ENCODE measurements around the gene DDX53. TPM values are rescaled to one million over a fixed set of nuclear protein-coding genes. Genes with fewer than 3 reads are reported as not detected.

DDX53 gene
- total RNA-seq, 2 experiments from 2014 or later, result not detected

DNA sequence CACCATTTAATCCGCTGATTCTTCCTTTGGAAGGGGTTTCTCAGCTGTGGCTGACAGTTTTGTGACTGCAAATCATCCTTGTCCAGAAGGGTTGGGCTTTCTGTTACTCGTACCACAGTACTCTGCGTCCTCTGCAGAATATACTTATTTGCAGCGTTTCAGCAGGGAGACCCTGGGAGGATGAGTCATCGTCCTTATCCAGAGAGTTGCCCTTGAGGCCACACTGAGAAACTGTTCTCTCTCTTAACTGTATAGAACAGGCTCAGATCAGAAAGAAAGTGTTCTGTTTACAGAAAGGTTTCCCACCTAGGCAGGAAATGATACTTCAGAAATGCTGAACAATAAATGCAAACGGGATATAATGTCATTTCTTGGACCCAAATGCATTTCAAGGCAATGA lies 47.8 kb upstream of the DDX53 start:
- DNase-seq (ENCODE audit: low spot score), result no peak
- POLR2A ChIA-PET, result interaction anchor here (0.7 kb wide), 2 partner anchors 921 to 1268 kb away, joined by 3 to 4 read pairs; no protein-coding TSS in a partner anchor
- Histone ChIP-seq H3K4me2 (ENCODE audit: low read length) (no peak overlapping the region), H3K36me3 (ENCODE audit: insufficient read depth, low read length) (no peaks in the 10 kb centered on the region), H4K20me1 (ENCODE audit: insufficient read depth, low read length) (no peaks in the 10 kb centered on the region), H3K4me1 (ENCODE audit: insufficient read depth, low read length, poor library complexity, severe bottlenecking) (no peaks in the 10 kb centered on the region), H2AFZ (ENCODE audit: low read length) (no peak overlapping the region), H3K4me3 (ENCODE audit: low read depth, low read length, poor library complexity, severe bottlenecking) (no peak overlapping the region), H3K9me2 (ENCODE audit: insufficient read depth, low read length) (no peaks in the 10 kb centered on the region), H3K27ac (ENCODE audit: low read depth, low read length, poor library complexity, severe bottlenecking) (no peak overlapping the region), H3K9me3 (ENCODE audit: low read length) (no peaks in the 10 kb centered on the region), H3K79me2 (ENCODE audit: insufficient read depth, low read depth, low read length) (no peaks in the 10 kb centered on the region)
- CTCF ChIA-PET (ENCODE audit: unreplicated experiment), result no interaction called here
- intact Hi-C loops (cut with micrococcal nuclease; ENCODE audit: unreplicated experiment), result no loop called here
- BruUV-seq (replicated peaks), result no TSS peak
- TF ChIP-seq, protein P1, sequence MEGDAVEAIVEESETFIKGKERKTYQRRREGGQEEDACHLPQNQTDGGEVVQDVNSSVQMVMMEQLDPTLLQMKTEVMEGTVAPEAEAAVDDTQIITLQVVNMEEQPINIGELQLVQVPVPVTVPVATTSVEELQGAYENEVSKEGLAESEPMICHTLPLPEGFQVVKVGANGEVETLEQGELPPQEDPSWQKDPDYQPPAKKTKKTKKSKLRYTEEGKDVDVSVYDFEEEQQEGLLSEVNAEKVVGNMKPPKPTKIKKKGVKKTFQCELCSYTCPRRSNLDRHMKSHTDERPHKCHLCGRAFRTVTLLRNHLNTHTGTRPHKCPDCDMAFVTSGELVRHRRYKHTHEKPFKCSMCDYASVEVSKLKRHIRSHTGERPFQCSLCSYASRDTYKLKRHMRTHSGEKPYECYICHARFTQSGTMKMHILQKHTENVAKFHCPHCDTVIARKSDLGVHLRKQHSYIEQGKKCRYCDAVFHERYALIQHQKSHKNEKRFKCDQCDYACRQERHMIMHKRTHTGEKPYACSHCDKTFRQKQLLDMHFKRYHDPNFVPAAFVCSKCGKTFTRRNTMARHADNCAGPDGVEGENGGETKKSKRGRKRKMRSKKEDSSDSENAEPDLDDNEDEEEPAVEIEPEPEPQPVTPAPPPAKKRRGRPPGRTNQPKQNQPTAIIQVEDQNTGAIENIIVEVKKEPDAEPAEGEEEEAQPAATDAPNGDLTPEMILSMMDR (conservative IDR thresholded peaks at IDR 0.05; ENCODE audit: low read length), result no peak
- TF ChIP-seq EZH2phosphoT487 (IDR thresholded peaks at IDR 0.05; ENCODE audit: borderline replicate concordance, low read depth, low read length), result no peak

DNA sequence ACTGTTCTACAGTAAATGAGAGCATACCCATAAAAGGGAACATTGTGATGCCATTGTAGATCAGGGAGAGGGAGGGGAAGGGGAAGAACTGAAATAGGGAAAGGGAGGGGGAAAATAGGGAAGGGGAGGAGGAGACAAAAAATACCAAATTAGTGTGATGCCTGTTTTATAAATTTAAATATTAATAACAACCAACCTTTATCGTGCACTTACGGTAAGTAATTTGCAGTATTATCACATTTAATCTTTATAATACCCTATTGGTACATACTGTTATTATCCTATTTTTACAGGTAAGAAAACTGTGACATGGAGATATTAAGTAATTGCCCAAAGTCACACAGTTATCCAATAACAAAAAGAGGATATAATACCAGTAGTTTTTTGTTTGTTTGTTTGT lies 41.5 kb upstream of the DDX53 start:
- no peaks in the 10 kb centered on the region for H3K79me2 ChIP-seq (ENCODE audit: insufficient read depth, low read depth, low read length)
- H3K4me2 ChIP-seq (ENCODE audit: low read length), result no peak overlapping the region
- intact Hi-C loops (cut with micrococcal nuclease; ENCODE audit: unreplicated experiment), result no loop called here
- TF ChIP-seq, protein P1 (conservative IDR thresholded peaks at IDR 0.05; ENCODE audit: low read length), result no peak
- no peak for TF ChIP-seq EZH2phosphoT487 (IDR thresholded peaks at IDR 0.05; ENCODE audit: borderline replicate concordance, low read depth, low read length)
- H2AFZ ChIP-seq (ENCODE audit: low read length), result no peak overlapping the region
- DNase-seq (ENCODE audit: low spot score), result no peak
- POLR2A ChIA-PET, result no interaction called here
- no peaks in the 10 kb centered on the region for H3K36me3 ChIP-seq (ENCODE audit: insufficient read depth, low read length)
- H3K9me3 ChIP-seq (ENCODE audit: low read length), result no peaks in the 10 kb centered on the region
- no peak overlapping the region for H3K27ac ChIP-seq (ENCODE audit: low read depth, low read length, poor library complexity, severe bottlenecking)
- H4K20me1 ChIP-seq (ENCODE audit: insufficient read depth, low read length), result no peaks in the 10 kb centered on the region
- BruUV-seq (replicated peaks), result no TSS peak
- H3K4me1 ChIP-seq (ENCODE audit: insufficient read depth, low read length, poor library complexity, severe bottlenecking), result no peaks in the 10 kb centered on the region
- CTCF ChIA-PET (ENCODE audit: unreplicated experiment), result no interaction called here
- H3K4me3 ChIP-seq (ENCODE audit: low read depth, low read length, poor library complexity, severe bottlenecking), result no peak overlapping the region
- no peaks in the 10 kb centered on the region for H3K9me2 ChIP-seq (ENCODE audit: insufficient read depth, low read length)

DNA sequence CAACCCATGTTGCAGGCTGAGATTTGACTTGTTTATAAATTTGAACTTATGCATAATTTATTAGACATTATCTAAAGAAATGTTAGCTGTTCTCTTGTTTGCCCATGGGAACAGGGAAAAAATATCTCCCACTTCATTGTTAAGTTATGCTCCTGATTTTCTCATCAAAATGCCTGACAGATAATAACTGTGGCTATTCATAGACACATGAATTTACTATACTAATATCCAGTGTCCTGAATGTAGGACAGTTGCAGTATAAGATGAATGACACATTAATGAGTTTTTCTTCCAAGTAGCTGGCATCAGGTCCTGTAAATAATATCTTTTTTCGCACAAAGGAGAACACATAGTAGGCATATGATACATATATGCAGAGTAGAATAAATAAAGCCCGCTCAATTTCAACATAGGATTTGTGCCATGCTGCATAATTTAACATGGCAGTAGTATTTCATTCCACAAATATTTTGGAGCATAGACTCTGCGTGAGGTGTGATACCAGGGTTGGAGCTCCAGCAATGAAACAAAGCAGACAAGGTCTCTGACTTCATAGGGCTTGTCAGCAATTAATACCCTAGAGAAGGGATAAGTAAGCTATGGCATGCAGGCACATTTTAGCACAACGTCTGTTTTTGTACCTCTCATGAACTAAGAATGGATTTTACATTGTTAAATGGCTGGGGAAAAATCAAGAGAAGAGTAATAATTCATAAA lies 40.4 kb upstream of the DDX53 start:
- ChIA-PET POLR2A (interaction anchor here (0.5 to 0.9 kb wide), 2 partner anchors 19 to 102 kb away, joined by 3 read pairs; no protein-coding TSS in a partner anchor), CTCF (ENCODE audit: unreplicated experiment) (no interaction called here)
- no peaks in the 10 kb centered on the region for H4K20me1 ChIP-seq (ENCODE audit: insufficient read depth, low read length)
- H3K4me1 ChIP-seq (ENCODE audit: insufficient read depth, low read length, poor library complexity, severe bottlenecking), result no peaks in the 10 kb centered on the region
- H3K4me3 ChIP-seq (ENCODE audit: low read depth, low read length, poor library complexity, severe bottlenecking), result no peak overlapping the region
- TF ChIP-seq, protein P1 (conservative IDR thresholded peaks at IDR 0.05; ENCODE audit: low read length), result no peak
- TF ChIP-seq EZH2phosphoT487 (IDR thresholded peaks at IDR 0.05; ENCODE audit: borderline replicate concordance, low read depth, low read length), result no peak
- H3K9me3 ChIP-seq (ENCODE audit: low read length), result no peaks in the 10 kb centered on the region
- no peaks in the 10 kb centered on the region for H3K9me2 ChIP-seq (ENCODE audit: insufficient read depth, low read length)
- intact Hi-C loops (cut with micrococcal nuclease; ENCODE audit: unreplicated experiment), result no loop called here
- H3K79me2 ChIP-seq (ENCODE audit: insufficient read depth, low read depth, low read length), result no peaks in the 10 kb centered on the region
- no peak overlapping the region for H3K27ac ChIP-seq (ENCODE audit: low read depth, low read length, poor library complexity, severe bottlenecking)
- no peaks in the 10 kb centered on the region for H3K36me3 ChIP-seq (ENCODE audit: insufficient read depth, low read length)
- no TSS peak for BruUV-seq (replicated peaks)
- no peak overlapping the region for H2AFZ ChIP-seq (ENCODE audit: low read length)
- DNase-seq (ENCODE audit: low spot score), result no peak
- no peak overlapping the region for H3K4me2 ChIP-seq (ENCODE audit: low read length)
